K562 (cell line): ENCODE data around the gene ADARB2. TPM values are rescaled to one million over a fixed set of nuclear protein-coding genes. Genes with fewer than 3 reads are reported as not detected.

Experiments used
- ATAC-seq: fragments of 200-7000 bp; cut with Tn5 transposase; 3 replicates; pipeline ENCODE4 v1.9.1; 2020; ENCODE audit warnings: moderate library complexity
- BruUV-seq: library from RNA; stranded (reverse); fragments of 400-500 nt; replicated peaks from 2 replicates; lab custom pipeline; 2021; lab: Mats Ljungman, UMichigan
- CTCF ChIA-PET: fragments of 300-600 bp; formaldehyde crosslinking; extraction: SDS; loops from one replicate; lab custom pipeline; 2021; ENCODE audit warnings: low intra/inter-chr PET ratio; lab: Yijun Ruan, JAX
- POLR2A ChIA-PET: fragments of 300-600, 350-650 bp; sonication (Branson Sonifier 250); formaldehyde crosslinking; extraction: SDS; loops from one replicate; lab custom pipeline; 2021; ENCODE audit warnings: antibody characterized with exemption, inconsistent platforms; lab: Yijun Ruan, JAX
- DNase-seq, 4 experiments: peaks; one replicate each; pipeline versions ENCODE4 v3.0.0 to v3.0.0-alpha.2; 2011 to 2018; ENCODE audit warnings: low spot score in 3 of 4, mixed read lengths in 3 of 4; ENCODE audit errors: extremely low read depth in 1 of 4
- FAIRE-seq: peaks from 2 replicates; lab custom pipeline; 2011; peaks lifted over from hg19 to GRCh38; lab: Jason Lieb, UNC
- H2AFZ ChIP-seq: 2 replicates; pipeline ENCODE4 v1.6.0; 2011; ENCODE audit warnings: low read depth, low read length, control low read depth, inconsistent platforms
- H3K27ac ChIP-seq: fragments of 200-600 bp; 3 replicates; pipeline ENCODE4 v1.8.0; 2011; ENCODE audit warnings: low read depth, mild to moderate bottlenecking, control low read depth, inconsistent platforms, low read length, moderate library complexity, mixed read lengths; ENCODE audit errors: extremely low read depth
- H3K27me3 ChIP-seq, 2 experiments: fragments of 300-600 bp in 1 of 2; 2 replicates in 1 of 2; 3 replicates in 1 of 2; pipeline versions ENCODE4 v1.6.0 to v1.8.0; 2011; ENCODE audit warnings: inconsistent platforms in 2 of 2, low read length in 2 of 2, mild to moderate bottlenecking in 1 of 2, mixed read lengths in 1 of 2, moderate library complexity in 1 of 2; ENCODE audit not compliant: control insufficient read depth in 2 of 2, insufficient read depth in 2 of 2
- H3K36me3 ChIP-seq: fragments of 300-600 bp; 3 replicates; pipeline ENCODE4 v1.8.0; 2011; ENCODE audit warnings: mild to moderate bottlenecking, low read length, inconsistent platforms; ENCODE audit not compliant: control insufficient read depth, insufficient read depth
- H3K4me1 ChIP-seq, 2 experiments: fragments of 200-600 bp in 1 of 2; replicated peaks in 1 of 2; 2 replicates in 1 of 2; 3 replicates in 1 of 2; pipeline versions ENCODE4 v1.5.1 to v1.8.0; 2011; ENCODE audit warnings: inconsistent platforms in 2 of 2, low read length in 2 of 2, mild to moderate bottlenecking in 1 of 2, mixed read lengths in 1 of 2, moderate library complexity in 1 of 2; ENCODE audit not compliant: control insufficient read depth in 2 of 2, insufficient read depth in 2 of 2
- H3K4me2 ChIP-seq: 2 replicates; pipeline ENCODE4 v1.6.1; 2011; ENCODE audit warnings: low read length, control low read depth, inconsistent platforms, mixed read lengths; ENCODE audit not compliant: insufficient read depth
- H3K4me3 ChIP-seq: fragments of 200-600 bp; sonication (generic), shearing (Covaris generic); 2 replicates; pipeline ENCODE4 v1.5.1; 2016; ENCODE audit warnings: control low read depth, inconsistent platforms
- H3K79me2 ChIP-seq: fragments of 200-600 bp; 3 replicates; pipeline ENCODE4 v1.8.0; 2011; ENCODE audit warnings: low read length, inconsistent platforms; ENCODE audit not compliant: control insufficient read depth, insufficient read depth
- H3K9ac ChIP-seq, 2 experiments: 2 replicates each; pipeline versions ENCODE4 v1.6.0 to v1.6.1; 2011; ENCODE audit warnings: low read depth in 2 of 2, low read length in 2 of 2, control low read depth in 1 of 2, inconsistent platforms in 1 of 2, mild to moderate bottlenecking in 1 of 2, mixed read lengths in 1 of 2; ENCODE audit not compliant: insufficient read depth in 1 of 2
- H3K9me1 ChIP-seq: one replicate; pipeline ENCODE4 v1.6.0; 2011; ENCODE audit warnings: inconsistent platforms, mild to moderate bottlenecking, low read length, moderate library complexity; ENCODE audit not compliant: control insufficient read depth, insufficient read depth
- H3K9me3 ChIP-seq: replicated peaks from 2 replicates; pipeline ENCODE4 v1.5.1; 2011; ENCODE audit warnings: low read depth, low read length, inconsistent platforms; ENCODE audit not compliant: control insufficient read depth, insufficient read depth
- H4K20me1 ChIP-seq: replicated peaks from 2 replicates; pipeline ENCODE4 v1.6.1; 2011; ENCODE audit warnings: low read length, inconsistent platforms, mixed read lengths; ENCODE audit not compliant: control insufficient read depth, insufficient read depth
- RBM25 ChIP-seq: fragments of 200-400 bp; formaldehyde crosslinking; IDR thresholded peaks from 2 replicates; pipeline ENCODE4 v1.6.1; 2018; ENCODE audit warnings: low read length, low read depth, moderate library complexity; ENCODE audit not compliant: severe bottlenecking
- U2AF2 ChIP-seq: fragments of 200-400 bp; formaldehyde crosslinking; optimal IDR thresholded peaks from 2 replicates; pipeline ENCODE3; 2017; ENCODE audit warnings: low read depth, mild to moderate bottlenecking, low read length
- ZNF24 ChIP-seq: fragments of 450-650 bp; IDR thresholded peaks from 2 replicates; pipeline ENCODE4 v1.6.1; 2016
- WGBS: fragments of 100-300 bp; shearing (Covaris generic); methylation state at CpG from one replicate; pipeline ENCODE4 v1.1.6; 2016; ENCODE audit warnings: low coverage, mixed read lengths; ENCODE audit not compliant: insufficient coverage; ENCODE audit errors: missing lambda C conversion rate; 5-methylcytosine and 5-hydroxymethylcytosine counted together
- in situ Hi-C: fragments of 300-500 bp; cut with MboI; formaldehyde crosslinking; loops from 4 replicates; pipeline ENCODE4 v1.15.0; 2018; ENCODE audit warnings: inconsistent platforms, mixed read lengths
- intact Hi-C: fragments of 100-400 bp; cut with micrococcal nuclease; formaldehyde crosslinking; loops from 2 replicates; pipeline ENCODE4 v1.14.2; 2022
- polyA plus RNA-seq, 8 experiments: library from polyadenylated mRNA; depleted of rRNA in 4 of 8; stranded (reverse) in 5 of 8; unstranded in 3 of 8; fragments of >200 nt; fragmentation: Nextera tagmentation in 2 of 8; fragmentation: Illumina TruSeq in 1 of 8; extraction: Ambion mirVana in 2 of 8; extraction: Trizol in 1 of 8; gene quantifications; 2 replicates each; pipeline versions ENCODE4 v1.2.1 to v1.2.3, GENCODE V29; 2011 to 2014; ENCODE audit warnings: inconsistent platforms in 1 of 8, missing spikeins in 1 of 8
- total RNA-seq, 7 experiments: library from RNA; depleted of rRNA in 6 of 7; stranded (reverse); fragments of >200 nt in 6 of 7; fragmentation: Illumina TruSeq in 2 of 7; extraction: Trizol in 2 of 7; gene quantifications; 2 replicates each; pipeline versions ENCODE4 v1.2.1 to v1.2.3, GENCODE V29; 2011 to 2021; ENCODE audit warnings: low replicate concordance in 1 of 7
- TF ChIP-seq, protein P1 (sequence below): fragments of 450-650 bp; formaldehyde crosslinking; IDR thresholded peaks from 2 replicates; pipeline ENCODE4 v1.4.0; 2022; ENCODE audit warnings: missing genetic modification characterization

Gene ADARB2
- total and polyA plus RNA-seq, 9 of the 15 experiments (the other 6 are each of a cell fraction or from before 2014, with no cell fraction given): not detected

- DNase-seq: peak in 1 of 4 experiments; percentile 19
- no peaks in the 10 kb centered on the region for H3K9me3 ChIP-seq
- H3K4me2 ChIP-seq: no peak overlapping the region
- H3K4me3 ChIP-seq: no peak overlapping the region
- no peak for FAIRE-seq
- in situ Hi-C loops (no loop called here), intact Hi-C loops (no loop called here)
- ChIA-PET CTCF (no interaction called here), POLR2A (interaction anchor here (0.6 kb wide), 1 partner anchor 853 kb away, joined by 3 read pairs; no protein-coding TSS in a partner anchor)
- H4K20me1 ChIP-seq: peaks cover 6% of the 10 kb centered on the region; the same call in 1 of the 2 replicates
- ATAC-seq: no peak
- no peaks in the 10 kb centered on the region for H3K79me2 ChIP-seq
- WGBS: 11% methylated on average over 43 of the region's 101 CpGs
- TF ChIP-seq RBM25 (no peak), ZNF24 (no peak), U2AF2 (no peak)
- TF ChIP-seq, protein P1, sequence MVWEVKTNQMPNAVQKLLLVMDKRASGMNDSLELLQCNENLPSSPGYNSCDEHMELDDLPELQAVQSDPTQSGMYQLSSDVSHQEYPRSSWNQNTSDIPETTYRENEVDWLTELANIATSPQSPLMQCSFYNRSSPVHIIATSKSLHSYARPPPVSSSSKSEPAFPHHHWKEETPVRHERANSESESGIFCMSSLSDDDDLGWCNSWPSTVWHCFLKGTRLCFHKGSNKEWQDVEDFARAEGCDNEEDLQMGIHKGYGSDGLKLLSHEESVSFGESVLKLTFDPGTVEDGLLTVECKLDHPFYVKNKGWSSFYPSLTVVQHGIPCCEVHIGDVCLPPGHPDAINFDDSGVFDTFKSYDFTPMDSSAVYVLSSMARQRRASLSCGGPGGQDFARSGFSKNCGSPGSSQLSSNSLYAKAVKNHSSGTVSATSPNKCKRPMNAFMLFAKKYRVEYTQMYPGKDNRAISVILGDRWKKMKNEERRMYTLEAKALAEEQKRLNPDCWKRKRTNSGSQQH: no peak
- peaks cover 0 to 8% of the 10 kb centered on the region in 2 experiments; a peak in 1 of 5 replicates for H3K4me1 ChIP-seq
- BruUV-seq: no TSS peak
- no peaks in the 10 kb centered on the region for H3K9me1 ChIP-seq
- no peak overlapping the region for H3K27ac ChIP-seq
- H2AFZ ChIP-seq: no peak overlapping the region
- peaks cover 13 to 75% of the 10 kb centered on the region in 2 experiments for H3K27me3 ChIP-seq
- H3K9ac ChIP-seq: no peak overlapping the region
- no peaks in the 10 kb centered on the region for H3K36me3 ChIP-seq
Measured at GRCh38 chr10:1362589-1363445, 374.5 kb downstream of the ADARB2 start.
